Measurements from ENCODE around the gene PLA2G4E.

DNA sequence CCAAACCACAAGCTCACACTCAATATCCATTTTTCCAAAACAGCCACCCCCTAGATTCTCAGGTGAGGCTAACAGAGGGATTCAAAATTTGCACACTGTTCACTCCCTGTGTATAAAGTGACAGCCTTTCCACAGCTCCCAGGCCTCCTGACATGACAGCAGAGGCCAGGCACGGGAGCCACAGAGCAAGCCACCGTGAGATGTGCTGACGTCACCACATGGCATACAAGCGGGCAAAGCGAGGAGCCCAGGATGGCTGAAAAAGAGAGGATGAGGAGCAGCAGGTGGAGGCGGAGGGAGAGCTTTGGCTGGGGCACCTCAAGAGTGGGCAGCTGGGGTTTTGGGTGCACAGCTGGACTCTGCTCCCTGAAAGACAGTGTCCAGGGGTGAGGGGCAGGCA, 75.6 kb downstream of the PLA2G4E start:
- TF ChIP-seq, protein P1, sequence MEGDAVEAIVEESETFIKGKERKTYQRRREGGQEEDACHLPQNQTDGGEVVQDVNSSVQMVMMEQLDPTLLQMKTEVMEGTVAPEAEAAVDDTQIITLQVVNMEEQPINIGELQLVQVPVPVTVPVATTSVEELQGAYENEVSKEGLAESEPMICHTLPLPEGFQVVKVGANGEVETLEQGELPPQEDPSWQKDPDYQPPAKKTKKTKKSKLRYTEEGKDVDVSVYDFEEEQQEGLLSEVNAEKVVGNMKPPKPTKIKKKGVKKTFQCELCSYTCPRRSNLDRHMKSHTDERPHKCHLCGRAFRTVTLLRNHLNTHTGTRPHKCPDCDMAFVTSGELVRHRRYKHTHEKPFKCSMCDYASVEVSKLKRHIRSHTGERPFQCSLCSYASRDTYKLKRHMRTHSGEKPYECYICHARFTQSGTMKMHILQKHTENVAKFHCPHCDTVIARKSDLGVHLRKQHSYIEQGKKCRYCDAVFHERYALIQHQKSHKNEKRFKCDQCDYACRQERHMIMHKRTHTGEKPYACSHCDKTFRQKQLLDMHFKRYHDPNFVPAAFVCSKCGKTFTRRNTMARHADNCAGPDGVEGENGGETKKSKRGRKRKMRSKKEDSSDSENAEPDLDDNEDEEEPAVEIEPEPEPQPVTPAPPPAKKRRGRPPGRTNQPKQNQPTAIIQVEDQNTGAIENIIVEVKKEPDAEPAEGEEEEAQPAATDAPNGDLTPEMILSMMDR (IDR thresholded peaks at IDR 0.05), result no peak
- TF ChIP-seq POLR2A (IDR thresholded peaks at IDR 0.05), result no peak
